Left lobe of liver (tissue), 2 donors: ENCODE data around the gene NFIC. TPM values are rescaled to one million over a fixed set of nuclear protein-coding genes. Genes with fewer than 3 reads are reported as not detected.
"Not testable (repeated sequence)": the region's sequence is repeated elsewhere in the genome, so short reads cannot be mapped to it uniquely, and the experiment has no call there.

Experiments used
- ATAC-seq: fragments of 200-7000 bp; cut with Tn5 transposase; one replicate; pipeline ENCODE4 v1.9.1; 2020; ENCODE audit warnings: mild to moderate bottlenecking, moderate library complexity
- DNase-seq: peaks from one replicate; pipeline ENCODE4 v3.0.0-alpha.2; 2020; ENCODE audit warnings: low spot score
- total RNA-seq: library from RNA; stranded (reverse); gene quantifications from one replicate; pipeline ENCODE4 v1.2.1, GENCODE V29; 2021
- donor health status: DM: no; HTN: no; CAD: no; lungs with moderate emphysema.
- donor health status: DM: no; HTN: yes; CAD: no.

Gene NFIC
- 203 TPM for total RNA-seq

DNA sequence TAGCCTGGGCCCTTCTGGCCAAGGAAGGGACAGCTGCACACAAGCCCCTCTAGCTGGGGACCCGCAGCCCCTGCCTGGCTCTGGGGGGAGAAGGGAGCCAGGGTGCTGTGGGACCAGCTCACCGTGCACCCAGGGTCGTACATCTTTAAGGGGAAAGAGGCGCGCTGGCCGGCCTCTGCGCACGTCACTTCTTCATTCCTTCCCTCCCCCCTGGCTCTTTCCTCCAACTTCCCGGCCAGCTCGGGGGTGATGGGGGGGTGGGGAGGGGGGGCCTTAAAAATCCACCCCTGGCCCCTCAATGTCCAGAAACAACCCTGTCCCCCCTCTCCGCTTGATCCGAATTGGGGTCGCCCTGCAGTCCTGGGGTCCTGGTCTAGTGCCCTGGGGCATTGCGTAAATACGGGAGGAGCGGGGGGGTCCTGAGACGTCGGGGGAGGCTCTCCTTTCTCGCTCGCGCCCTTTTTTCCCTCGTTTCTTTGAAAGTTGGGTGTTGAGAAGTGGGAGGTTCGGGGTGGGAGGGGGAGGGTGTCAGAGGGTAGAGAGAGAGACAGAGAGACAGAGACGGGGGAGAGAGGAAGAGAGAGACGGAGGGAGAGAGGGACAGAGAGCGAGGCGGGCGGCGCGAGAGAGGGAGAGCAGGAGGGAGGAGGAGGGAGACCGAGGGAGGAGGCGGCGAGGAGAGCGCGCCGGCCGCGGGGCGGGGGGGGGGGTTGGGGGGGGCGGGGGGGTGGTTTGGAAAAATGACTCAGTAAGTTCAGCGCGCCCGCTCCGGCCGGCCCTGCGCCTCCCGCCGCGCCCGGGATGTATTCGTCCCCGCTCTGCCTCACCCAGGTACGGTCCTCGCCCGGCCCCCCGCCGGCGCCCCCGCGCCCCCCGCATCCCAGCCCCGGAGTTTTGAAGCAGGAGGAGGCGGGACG, at the start of gene NFIC:
Gene NFIC, plus strand, starts transcription at position 748 of the 917 bp plus-strand sequence. Its CDS starts 54 bp downstream, at position 802.
- ATAC-seq (peak; percentile 50), DNase-seq (peak; percentile 78)

GRCh38 chr19:3316659-3317207, 49.6 kb upstream of the NFIC start:
- DNase-seq (no peak), ATAC-seq (no peak)

GRCh38 chr19:3319643-3320353, 46.6 kb upstream of the NFIC start:
- DNase-seq (no peak), ATAC-seq (no peak)

DNA sequence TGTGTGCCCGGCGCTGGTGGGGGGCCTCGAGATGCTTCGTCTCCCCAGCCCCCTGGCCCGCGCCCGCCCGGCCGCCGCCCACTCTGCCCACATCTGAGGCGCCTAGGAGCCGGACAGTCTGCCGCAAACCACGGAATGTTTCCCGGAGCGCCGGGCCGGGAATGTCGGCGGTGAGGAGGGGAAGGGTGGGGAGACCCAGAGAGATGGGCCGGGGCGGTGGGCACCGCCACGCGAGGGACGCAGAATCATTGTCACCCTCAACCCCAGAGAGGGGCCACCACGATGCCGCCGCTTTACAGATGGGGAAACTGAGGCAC, 46.1 kb upstream of the NFIC start:
- no peak for ATAC-seq
- DNase-seq: no peak

DNA sequence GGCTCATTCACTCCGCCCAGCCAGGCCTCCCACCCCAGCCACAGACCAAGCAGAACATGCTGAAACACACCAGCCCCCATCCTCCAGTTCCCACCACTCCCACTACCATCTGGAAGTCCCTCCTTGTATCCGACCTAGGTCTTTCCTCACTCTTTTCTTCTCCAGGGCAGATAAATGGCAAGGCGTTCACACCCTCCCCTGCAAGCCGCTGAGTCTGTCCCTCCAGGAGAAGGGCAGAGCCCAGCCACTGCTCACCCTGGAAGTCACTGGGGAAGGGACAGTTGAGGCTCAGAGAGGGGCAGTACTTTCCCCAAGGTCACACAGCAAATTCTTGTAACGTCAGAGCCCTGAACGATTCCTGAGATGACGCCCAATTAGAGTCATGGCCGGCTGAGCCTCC, 45.5 kb upstream of the NFIC start:
- no peak for DNase-seq
- no peak for ATAC-seq

DNA sequence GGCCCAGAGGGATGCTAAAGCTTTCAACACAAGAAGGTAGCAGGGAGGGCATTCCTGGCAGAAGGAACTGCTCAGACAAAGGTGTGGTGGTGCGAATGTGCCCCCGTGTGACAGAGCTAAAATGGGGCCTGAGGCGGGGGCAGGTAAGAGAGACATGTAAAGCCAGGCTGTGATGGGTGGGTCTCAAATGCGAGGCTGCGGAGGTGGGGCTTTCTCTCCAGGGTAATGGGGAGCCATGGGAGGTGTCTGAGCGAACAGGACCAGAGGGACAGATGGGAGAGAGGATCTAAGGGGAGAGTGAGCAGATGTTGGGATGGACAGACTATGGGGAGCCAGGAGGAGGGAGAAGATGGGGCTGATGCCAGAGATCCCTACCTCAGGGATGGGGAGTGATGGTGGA, 44.7 kb upstream of the NFIC start:
- ATAC-seq: no peak
- no peak for DNase-seq

- DNase-seq: no peak
- no peak for ATAC-seq
Measured at GRCh38 chr19:3322199-3322978, 44.0 kb upstream of the NFIC start.

- no peak for DNase-seq
- no peak for ATAC-seq
Measured at GRCh38 chr19:3323026-3323425, 43.4 kb upstream of the NFIC start.

DNA sequence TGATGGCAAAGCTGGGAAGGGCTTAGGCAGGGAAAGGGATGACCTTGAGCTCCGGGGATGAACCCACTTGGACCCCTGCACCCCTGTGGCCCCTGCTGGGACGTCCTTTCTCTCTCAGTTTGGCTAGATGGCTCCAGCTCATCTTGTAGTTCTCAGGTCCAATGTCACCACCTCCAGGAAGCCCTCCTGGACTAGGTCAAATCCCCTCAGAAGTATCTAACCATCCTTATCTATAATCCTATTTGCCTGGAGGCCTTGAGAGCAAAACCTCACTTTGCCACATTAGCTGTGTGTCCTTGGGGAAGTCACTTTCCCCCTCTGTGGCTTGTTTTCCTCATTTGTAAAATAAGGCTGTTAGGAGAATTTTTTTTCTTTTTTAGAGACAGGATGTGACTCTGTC, 42.7 kb upstream of the NFIC start:
- no peak for ATAC-seq
- no peak for DNase-seq

- no peak for DNase-seq
Measured at GRCh38 chr19:3324405-3324856, 42.0 kb upstream of the NFIC start.

GRCh38 chr19:3325451-3325850, 40.9 kb upstream of the NFIC start:
- DNase-seq: no peak
- no peak for ATAC-seq

More at GRCh38 chr19:3324405-3324856, 42.0 kb upstream of the NFIC start:
- peak; percentile 68 for ATAC-seq

- DNase-seq: no peak
- ATAC-seq: no peak
Measured at GRCh38 chr19:3328743-3329142, 37.6 kb upstream of the NFIC start.

GRCh38 chr19:3330047-3330446, 36.3 kb upstream of the NFIC start:
- no peak for ATAC-seq
- DNase-seq: no peak

GRCh38 chr19:3332232-3332631, 34.2 kb upstream of the NFIC start:
- DNase-seq, ATAC-seq: not testable (repeated sequence)

DNA sequence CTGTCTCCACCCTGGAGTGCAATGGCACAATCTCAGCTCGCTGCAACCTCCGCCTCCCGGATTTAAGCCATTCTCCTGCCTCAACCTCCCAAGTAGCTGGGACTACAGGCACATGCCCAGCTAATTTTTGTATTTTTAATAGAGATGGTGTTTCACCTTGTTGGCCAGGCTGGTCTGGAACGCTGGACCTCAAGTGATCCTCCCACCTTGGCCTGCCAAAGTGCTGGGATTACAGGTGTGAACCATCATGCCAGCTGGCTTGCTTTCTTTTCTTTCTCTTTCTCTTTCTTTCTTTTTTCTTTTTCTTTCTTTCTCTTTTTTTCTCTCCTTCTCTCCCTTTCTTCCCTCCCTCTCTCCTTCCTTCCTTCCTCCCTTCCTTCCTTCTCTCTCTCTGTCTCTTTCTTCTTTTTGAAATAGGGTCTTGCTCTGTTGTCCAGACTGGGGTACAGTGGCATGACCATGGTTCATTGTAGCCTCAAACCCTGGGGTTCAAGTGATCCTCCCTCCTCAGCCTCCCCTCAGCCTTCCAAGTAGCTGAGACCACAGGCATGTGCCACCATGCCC, 33.3 kb upstream of the NFIC start:
- ATAC-seq (no peak), DNase-seq (no peak)

DNA sequence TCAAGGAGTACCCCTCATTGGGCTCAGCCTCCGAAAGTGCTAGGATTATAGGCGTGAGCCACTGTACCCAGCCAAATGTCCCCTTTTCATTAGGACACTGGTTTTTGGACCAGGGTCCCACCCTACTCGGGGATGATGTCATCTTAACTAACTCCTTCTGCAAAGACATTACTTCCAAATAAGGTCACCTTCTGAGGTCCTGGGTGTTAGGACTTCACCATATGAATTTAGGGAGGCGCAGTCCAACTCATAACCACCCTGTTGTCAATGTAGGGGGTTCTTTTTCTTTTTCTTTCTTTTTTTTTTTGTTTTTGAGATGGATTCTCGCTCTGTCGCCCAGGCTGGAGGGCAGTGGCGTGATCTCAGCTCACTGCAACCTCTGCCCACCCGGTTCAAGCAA, 32.7 kb upstream of the NFIC start:
- DNase-seq (no peak), ATAC-seq (no peak)

DNA sequence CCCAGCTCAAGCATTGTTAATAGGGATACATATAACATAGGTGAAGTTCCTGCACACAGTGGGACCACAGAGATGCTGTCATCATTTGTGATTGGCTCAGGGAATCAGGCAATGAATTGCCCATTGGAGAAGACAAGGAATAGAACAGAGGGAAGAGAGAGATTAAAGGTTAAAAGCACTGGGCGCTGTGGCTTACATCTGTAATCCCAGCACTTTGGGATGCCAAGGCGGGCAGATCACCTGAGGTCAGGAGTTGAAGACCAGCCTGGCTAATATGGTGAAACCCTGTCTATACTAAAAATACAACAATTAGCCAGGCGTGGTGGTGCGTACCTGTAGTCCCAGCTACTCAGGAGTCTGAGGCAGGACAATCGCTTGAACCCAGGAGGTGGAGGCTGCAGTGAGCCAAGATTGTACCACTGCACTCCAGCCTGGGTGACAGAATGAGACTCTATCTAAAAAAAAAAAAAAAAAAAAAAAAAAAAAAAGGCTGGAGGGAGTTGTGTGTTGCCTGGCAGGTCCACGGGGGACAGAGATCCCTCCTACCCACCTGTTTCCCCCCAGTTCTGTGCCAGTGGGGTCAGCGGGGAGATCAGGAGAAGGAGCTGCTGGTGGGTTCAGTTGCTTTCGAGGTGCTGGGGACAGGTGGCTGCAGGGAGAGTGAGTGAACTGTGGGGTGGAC, 31.5 kb upstream of the NFIC start:
- peak; percentile 4 for ATAC-seq
- DNase-seq: not testable (repeated sequence)

GRCh38 chr19:3335431-3336350, 30.7 kb upstream of the NFIC start:
- ATAC-seq (peak; percentile 59), DNase-seq (peak; percentile 84)

GRCh38 chr19:3336351-3336679, 30.1 kb upstream of the NFIC start:
- ATAC-seq (no peak), DNase-seq (no peak)
